H1 (cell line): Measurements from ENCODE around the gene GRIK4. TPM values are rescaled to one million over a fixed set of nuclear protein-coding genes. Genes with fewer than 3 reads are reported as not detected.

Source experiments
- CTCF ChIA-PET: fragments of 300-600 bp; sonication (Branson Sonifier 250); formaldehyde crosslinking; loops from one replicate; lab custom pipeline; 2021; ENCODE audit not compliant: partially characterized antibody; lab: Charles Lee
- POLR2A ChIA-PET: fragments of 300-600 bp; sonication (Branson Sonifier 250); formaldehyde crosslinking; loops from one replicate; lab custom pipeline; 2021; ENCODE audit warnings: inconsistent platforms; ENCODE audit not compliant: partially characterized antibody; lab: Charles Lee
- DNase-seq, 2 experiments: peaks; one replicate each; pipeline versions ENCODE4 v3.0.0 to v3.0.0-alpha.2; 2010 to 2022; ENCODE audit warnings: low spot score in 2 of 2, low read depth in 1 of 2, mixed read lengths in 1 of 2
- FAIRE-seq: peaks from 2 replicates; lab custom pipeline; 2011; peaks lifted over from hg19 to GRCh38; lab: Jason Lieb, UNC
- H2AFZ ChIP-seq: 2 replicates; pipeline ENCODE4 v1.8.1; 2012; ENCODE audit warnings: low read length, inconsistent platforms
- H2AK5ac ChIP-seq: 2 replicates; pipeline ENCODE4 v1.6.1; 2013; ENCODE audit warnings: low read depth, low read length
- H2BK120ac ChIP-seq: replicated peaks from 2 replicates; pipeline ENCODE3; 2013; ENCODE audit warnings: low read depth, low read length, inconsistent platforms
- H2BK12ac ChIP-seq: 2 replicates; pipeline ENCODE4 v1.6.1; 2013; ENCODE audit warnings: low read depth, low read length
- H2BK15ac ChIP-seq: 2 replicates; pipeline ENCODE4 v1.6.1; 2013; ENCODE audit warnings: low read length
- H2BK20ac ChIP-seq: 2 replicates; pipeline ENCODE4 v1.6.1; 2013; ENCODE audit warnings: low read length
- H2BK5ac ChIP-seq: 2 replicates; pipeline ENCODE4 v1.6.1; 2013; ENCODE audit warnings: low read depth, low read length
- H3K14ac ChIP-seq: 2 replicates; pipeline ENCODE4 v1.6.1; 2013; ENCODE audit warnings: inconsistent platforms; ENCODE audit not compliant: insufficient read length
- H3K18ac ChIP-seq: 2 replicates; pipeline ENCODE4 v1.6.1; 2013; ENCODE audit warnings: low read length; ENCODE audit errors: extremely low read depth
- H3K23ac ChIP-seq: 2 replicates; pipeline ENCODE4 v1.6.1; 2013; ENCODE audit warnings: inconsistent platforms; ENCODE audit not compliant: insufficient read length
- H3K23me2 ChIP-seq: 2 replicates; pipeline ENCODE4 v1.6.1; 2013; ENCODE audit warnings: low read depth, low read length
- H3K27ac ChIP-seq: 2 replicates; pipeline ENCODE4 v1.6.1; 2011; ENCODE audit warnings: low read depth, low read length, inconsistent platforms
- H3K27me3 ChIP-seq, 4 experiments: replicated peaks in 1 of 4; 1 replicate in 1 of 4; 2 replicates in 3 of 4; pipeline versions ENCODE4 v1.6.1 to v1.8.1; 2011 to 2013; ENCODE audit warnings: low read length in 3 of 4, mild to moderate bottlenecking in 3 of 4, inconsistent platforms in 2 of 4, mixed read lengths in 2 of 4, moderate library complexity in 1 of 4; ENCODE audit not compliant: control insufficient read depth in 3 of 4, insufficient read depth in 3 of 4; ENCODE audit errors: extremely low read depth in 1 of 4
- H3K36me3 ChIP-seq, 4 experiments: 2 replicates each; pipeline versions ENCODE4 v1.6.1 to v1.8.1; 2011 to 2013; ENCODE audit warnings: mild to moderate bottlenecking in 4 of 4, low read length in 3 of 4, moderate library complexity in 2 of 4, control low read depth in 1 of 4, inconsistent platforms in 1 of 4; ENCODE audit not compliant: insufficient read depth in 4 of 4, control insufficient read depth in 2 of 4
- H3K4ac ChIP-seq: replicated peaks from 2 replicates; pipeline ENCODE3; 2013; ENCODE audit warnings: low read length, low read depth, mixed read lengths, inconsistent platforms; ENCODE audit not compliant: insufficient read length
- H3K4me1 ChIP-seq, 4 experiments: replicated peaks in 1 of 4; 1 replicate in 1 of 4; 2 replicates in 3 of 4; pipeline versions ENCODE4 v1.6.1 to v1.8.1; 2011 to 2013; ENCODE audit warnings: low read length in 3 of 4, inconsistent platforms in 2 of 4, mixed read lengths in 1 of 4; ENCODE audit not compliant: insufficient read depth in 4 of 4, control insufficient read depth in 3 of 4
- H3K4me2 ChIP-seq, 2 experiments: 2 replicates each; pipeline versions ENCODE4 v1.6.1 to v1.8.1; 2011 to 2013; ENCODE audit warnings: low read depth in 2 of 2, low read length in 2 of 2, control low read depth in 1 of 2, inconsistent platforms in 1 of 2, mild to moderate bottlenecking in 1 of 2; ENCODE audit not compliant: insufficient read depth in 1 of 2
- H3K4me3 ChIP-seq, 4 experiments: fragments of 200-600, 300-600 bp in 1 of 4; sonication (generic), shearing (Covaris generic), sonication (Bioruptor Twin) in 1 of 4; 2 replicates each; pipeline versions ENCODE4 v1.5.1 to v1.8.1; 2011 to 2016; ENCODE audit warnings: low read length in 4 of 4, low read depth in 3 of 4, control low read depth in 2 of 4, inconsistent platforms in 2 of 4, mild to moderate bottlenecking in 2 of 4, mixed read lengths in 1 of 4, moderate library complexity in 1 of 4; ENCODE audit not compliant: insufficient read depth in 2 of 4; ENCODE audit errors: extremely low read depth in 1 of 4
- H3K56ac ChIP-seq: replicated peaks from 2 replicates; pipeline ENCODE3; 2013; ENCODE audit warnings: low read depth, mild to moderate bottlenecking, mixed read lengths, low read length, inconsistent platforms; ENCODE audit not compliant: insufficient read length
- H3K79me1 ChIP-seq: 2 replicates; pipeline ENCODE4 v1.6.1; 2013; ENCODE audit warnings: low read depth, low read length, control low read depth
- H3K79me2 ChIP-seq, 2 experiments: 2 replicates each; pipeline versions ENCODE4 v1.6.1 to v1.8.1; 2012 to 2013; ENCODE audit warnings: low read length in 2 of 2, mild to moderate bottlenecking in 2 of 2, inconsistent platforms in 1 of 2; ENCODE audit not compliant: insufficient read depth in 2 of 2, control insufficient read depth in 1 of 2
- H3K9ac ChIP-seq, 4 experiments: replicated peaks in 1 of 4; 1 replicate in 1 of 4; 2 replicates in 3 of 4; pipeline versions ENCODE4 v1.6.1 to v1.8.1; 2011 to 2013; ENCODE audit warnings: low read depth in 3 of 4, low read length in 3 of 4, control low read depth in 2 of 4, mild to moderate bottlenecking in 2 of 4, moderate library complexity in 2 of 4, inconsistent platforms in 1 of 4; ENCODE audit errors: extremely low read depth in 1 of 4
- H3K9me3 ChIP-seq, 2 experiments: 2 replicates each; pipeline versions ENCODE4 v1.6.1 to v1.8.1; 2012 to 2013; ENCODE audit warnings: mild to moderate bottlenecking in 2 of 2, moderate library complexity in 2 of 2, control low read depth in 1 of 2, inconsistent platforms in 1 of 2, low read depth in 1 of 2, low read length in 1 of 2, mixed read lengths in 1 of 2; ENCODE audit not compliant: insufficient read depth in 2 of 2
- H4K20me1 ChIP-seq, 2 experiments: replicated peaks in 1 of 2; 2 replicates each; pipeline versions ENCODE3 to v1.8.1; 2011 to 2013; ENCODE audit warnings: inconsistent platforms in 2 of 2, low read length in 2 of 2, mild to moderate bottlenecking in 1 of 2; ENCODE audit not compliant: insufficient read depth in 2 of 2, control insufficient read depth in 1 of 2
- H4K5ac ChIP-seq: 2 replicates; pipeline ENCODE4 v1.6.1; 2013; ENCODE audit warnings: low read length, low read depth, mixed read lengths, inconsistent platforms; ENCODE audit not compliant: insufficient read length
- H4K8ac ChIP-seq: 2 replicates; pipeline ENCODE4 v1.8.0; 2013; ENCODE audit warnings: mild to moderate bottlenecking, moderate library complexity, low read length, inconsistent platforms; ENCODE audit not compliant: insufficient read depth; ENCODE audit errors: extremely low read depth
- H4K91ac ChIP-seq: replicated peaks from 2 replicates; pipeline ENCODE3; 2013; ENCODE audit warnings: low read length, mixed read lengths, inconsistent platforms; ENCODE audit not compliant: insufficient read length
- JUND ChIP-seq: IDR thresholded peaks from 2 replicates; pipeline ENCODE4 v1.6.1; 2011; ENCODE audit warnings: mild to moderate bottlenecking, improper control_type of control experiment, low read length
- WGBS, 2 experiments: shearing (Covaris generic) in 1 of 2; methylation state at CpG; one replicate each; pipeline versions ENCODE4 v1.1.6 to v1.1.7; 2013 to 2015; ENCODE audit warnings: low lambda C conversion rate in 2 of 2, mixed read lengths in 2 of 2, inconsistent platforms in 1 of 2, low coverage in 1 of 2, missing lambda C conversion rate in 1 of 2; ENCODE audit not compliant: insufficient replicate concordance in 2 of 2, insufficient coverage in 1 of 2, insufficient read length in 1 of 2; ENCODE audit errors: extremely low coverage in 1 of 2, missing lambda C conversion rate in 1 of 2; 5-methylcytosine and 5-hydroxymethylcytosine counted together
- polyA plus RNA-seq, 7 experiments: library from polyadenylated mRNA; depleted of rRNA in 3 of 7; stranded (reverse) in 5 of 7; unstranded in 2 of 7; fragments of >200 nt in 5 of 7; fragments of 200-250 nt in 2 of 7; gene quantifications; 1 replicate in 5 of 7; 2 replicates in 1 of 7; 4 replicates in 1 of 7; pipeline versions ENCODE4 v1.2.1 to v1.2.3, GENCODE V29; 2011 to 2013; ENCODE audit warnings: missing spikeins in 2 of 7, mixed read lengths in 2 of 7
- total RNA-seq: library from RNA; stranded (reverse); fragmentation: NEBNext Ultra II Directional; extraction: Animal tissue kit (Norgen Biotek cat#: 25700); gene quantifications from 2 replicates; pipeline ENCODE4 v1.2.1, GENCODE V29; 2021

The GRIK4 gene
- total and polyA plus RNA-seq, 2 of the 8 experiments (the other 6 are each of a cell fraction or from before 2014, with no cell fraction given) = 1.2 to 2.9 TPM

DNA sequence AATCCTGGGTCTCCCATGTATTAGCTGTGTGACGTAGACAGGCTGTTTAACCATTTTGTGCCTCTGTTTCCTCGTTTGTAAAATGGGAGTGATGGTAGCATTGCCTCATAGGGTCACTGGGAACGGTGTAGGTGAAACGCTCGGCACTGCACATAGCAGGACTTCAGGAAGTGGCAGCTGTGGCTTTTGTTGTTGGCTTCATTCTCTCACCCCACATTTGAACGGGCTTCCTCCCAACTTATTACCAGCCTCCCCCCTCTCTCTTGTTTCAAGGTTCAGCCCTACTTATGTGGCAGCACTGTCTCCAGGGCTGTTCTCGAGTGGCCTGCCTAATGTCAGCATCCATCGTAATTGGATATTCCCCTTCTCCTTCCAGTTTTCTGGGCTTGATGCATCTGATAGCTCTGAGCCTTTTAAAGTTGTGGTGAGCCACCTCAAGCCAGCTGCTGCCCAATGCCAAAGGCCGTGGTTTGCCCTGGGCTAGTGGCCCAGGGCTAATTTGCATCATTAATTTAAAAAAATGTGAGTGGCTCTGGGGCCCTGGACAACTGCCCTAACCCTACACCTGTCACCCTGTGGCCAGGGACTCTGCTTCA lies 294.5 kb downstream of the GRIK4 start:
- H3K4me3 ChIP-seq = no peak overlapping the region
- H2AFZ ChIP-seq = no peak overlapping the region
- H3K4me1 ChIP-seq = peaks cover 0 to 11% (median 7%) of the 10 kb centered on the region in 4 experiments
- no peaks in the 10 kb centered on the region for H3K27me3 ChIP-seq
- no peak overlapping the region for H3K14ac ChIP-seq
- H3K4me2 ChIP-seq = no peak overlapping the region
- no peak overlapping the region for H3K18ac ChIP-seq
- no peaks in the 10 kb centered on the region for H3K79me2 ChIP-seq
- no peak overlapping the region for H3K4ac ChIP-seq
- H3K27ac ChIP-seq = no peak overlapping the region
- no peak overlapping the region for H2BK20ac ChIP-seq
- DNase-seq = no peak
- no peak overlapping the region for H2BK5ac ChIP-seq
- H2BK15ac ChIP-seq = 0 out of 2 replicates have a peak overlapping the region, but pooled peaks have one; percentile 38
- H3K23ac ChIP-seq = no peak overlapping the region
- no peaks in the 10 kb centered on the region; the same call in 1 of the 2 replicates for H3K79me1 ChIP-seq
- H4K5ac ChIP-seq = no peak overlapping the region
- no peaks in the 10 kb centered on the region for H3K23me2 ChIP-seq
- FAIRE-seq = no peak
- no peaks in the 10 kb centered on the region for H4K20me1 ChIP-seq
- ChIA-PET POLR2A (no interaction called here), CTCF (interaction anchor here (0.6 to 2.5 kb wide), 11 partner anchors 10 to 295 kb away, joined by 3 to 13 read pairs (median 4); partner anchors contain the start of gene GRIK4)
- H3K56ac ChIP-seq = no peak overlapping the region
- H4K91ac ChIP-seq = no peak overlapping the region
- 90% methylated on average over 9 of the region's 9 CpGs; no CpG with 5 or more reads in 1 of the 2 experiments for WGBS, 2 experiments
- H3K9me3 ChIP-seq = no peaks in the 10 kb centered on the region
- no peak overlapping the region for H3K9ac ChIP-seq
- no peak overlapping the region for H2AK5ac ChIP-seq
- H3K36me3 ChIP-seq = no peaks in the 10 kb centered on the region
- H4K8ac ChIP-seq = no peak overlapping the region; the same call in 1 of the 2 replicates
- H2BK12ac ChIP-seq = no peak overlapping the region
- H2BK120ac ChIP-seq = no peak overlapping the region
- TF ChIP-seq JUND = no peak
